Stimulated activated CD8-positive, alpha-beta memory T cell treated with anti-CD3 and anti-CD28 coated beads, Interleukin-15, amount 100 ng/mL, for 4 hours (primary cell): ENCODE data around the gene HBG2.
"Not testable (repeated sequence)": the region's sequence is repeated elsewhere in the genome, so short reads cannot be mapped to it uniquely, and the experiment has no call there.

Source experiments
- DNase-seq, 2 donors: peaks; one replicate each; pipeline ENCODE4 v3.0.0-alpha.2; 2020; ENCODE audit warnings: low read depth in 2 of 2

HBG2 gene

GRCh38 chr11:5281596-5281995 is 27.0 kb upstream of the HBG2 start:
- no peak for DNase-seq

- DNase-seq = no peak
These were observed 26.1 kb upstream of the HBG2 start for GRCh38 chr11:5280582-5281102.

- no peak for DNase-seq
These were observed 25.0 kb upstream of the HBG2 start for GRCh38 chr11:5279471-5280090.

- no peak for DNase-seq
These were observed 23.3 kb upstream of the HBG2 start for GRCh38 chr11:5277807-5278382.

GRCh38 chr11:5276697-5277096 is 22.1 kb upstream of the HBG2 start:
- no peak for DNase-seq

GRCh38 chr11:5275369-5276110 is 21.0 kb upstream of the HBG2 start:
- no peak for DNase-seq

- DNase-seq = no peak
These were observed 19.8 kb upstream of the HBG2 start for GRCh38 chr11:5274395-5274794.

- DNase-seq = no peak
These were observed 17.9 kb upstream of the HBG2 start for GRCh38 chr11:5272395-5273017.

GRCh38 chr11:5269715-5270147 is 15.2 kb upstream of the HBG2 start, which contains the start of gene HBE1:
HBE1 (minus strand) TSS chr11:5269945; CDS start chr11:5269890, 55 bp downstream.
- no peak for DNase-seq

GRCh38 chr11:5267033-5267563 is 12.5 kb upstream of the HBG2 start:
- no peak for DNase-seq

GRCh38 chr11:5266609-5267008 is 12.0 kb upstream of the HBG2 start:
- DNase-seq = no peak

- DNase-seq = no peak
These were observed 11.3 kb upstream of the HBG2 start for GRCh38 chr11:5265832-5266231.

GRCh38 chr11:5258543-5259262 is 4.1 kb upstream of the HBG2 start:
- DNase-seq = no peak

- DNase-seq = no peak
These were observed 2.7 kb upstream of the HBG2 start for GRCh38 chr11:5257296-5257695.

- DNase-seq = not testable (repeated sequence)
These were observed 558 bp downstream of the HBG2 start for GRCh38 chr11:5254023-5254422.

- DNase-seq = not testable (repeated sequence)
These were observed 1.1 kb downstream of the HBG2 start for GRCh38 chr11:5253440-5253839.

- DNase-seq = no peak
These were observed 1.7 kb downstream of the HBG2 start for GRCh38 chr11:5252919-5253265.

GRCh38 chr11:5252192-5252918 is 2.2 kb downstream of the HBG2 start:
- DNase-seq = no peak

GRCh38 chr11:5251746-5252145 is 2.8 kb downstream of the HBG2 start:
- DNase-seq = no peak

- no peak for DNase-seq
These were observed 3.9 kb downstream of the HBG2 start for GRCh38 chr11:5250543-5251204.
